ENCODE measurements around the gene MAP3K10. TPM values are rescaled to one million over a fixed set of nuclear protein-coding genes. Genes with fewer than 3 reads are reported as not detected.

Gene MAP3K10
- total RNA-seq, 1 experiment from 2014 or later, result 255 TPM

DNA sequence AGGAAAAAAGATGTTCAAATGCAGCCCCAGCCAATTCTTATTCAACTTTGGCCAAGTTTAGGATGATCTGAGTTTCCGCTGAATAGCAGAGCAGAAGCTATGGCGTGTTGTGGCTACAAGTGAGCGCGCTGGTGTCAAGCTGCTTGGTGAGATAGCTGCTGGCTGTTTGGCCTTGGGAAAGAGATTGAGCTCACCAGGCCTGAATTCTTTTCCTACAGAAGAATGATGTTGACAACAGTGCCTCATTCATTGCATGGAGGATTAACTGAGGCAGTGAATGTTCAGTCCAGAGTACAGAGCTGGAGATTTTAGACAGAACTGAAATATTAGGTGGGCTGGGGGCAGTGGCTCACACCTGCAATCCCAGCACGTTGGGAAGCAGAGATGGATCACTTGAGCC lies 31.5 kb upstream of the MAP3K10 start:
- CTCF ChIA-PET, result interaction anchor here (0.5 to 9.8 kb wide), 14 partner anchors 10 to 415 kb away, joined by 3 to 111 read pairs (median 6); partner anchors contain the start of genes MAP3K10 and TTC9B
- POLR2A ChIA-PET, result interaction anchor here (0.6 to 1.7 kb wide), 6 partner anchors 12 to 108 kb away, joined by 3 to 6 read pairs (median 4); no protein-coding TSS in a partner anchor
- ATAC-seq, result no peak
- in situ Hi-C loops (cut with HindIII; ENCODE audit: low pct_unique_long_range_greater_than_20kb, low sequenced_read_pairs), result no loop called here
- intact Hi-C loops (cut with micrococcal nuclease; ENCODE audit: unreplicated experiment), result no loop called here
- no peaks in the 10 kb centered on the region for H3K36me3 ChIP-seq (ENCODE audit: control insufficient read depth, insufficient read depth, low read length)
- BruUV-seq (replicated peaks), result no TSS peak
- no peak overlapping the region for H3K27ac ChIP-seq (ENCODE audit: low read length)
- no peak for TF ChIP-seq TCF7L2 (IDR thresholded peaks at IDR 0.05; ENCODE audit: low read depth, low read length)
- no peak for TF ChIP-seq POLR2AphosphoS5 (IDR thresholded peaks at IDR 0.05; ENCODE audit: low read depth, low read length)
- TF ChIP-seq, protein P1, sequence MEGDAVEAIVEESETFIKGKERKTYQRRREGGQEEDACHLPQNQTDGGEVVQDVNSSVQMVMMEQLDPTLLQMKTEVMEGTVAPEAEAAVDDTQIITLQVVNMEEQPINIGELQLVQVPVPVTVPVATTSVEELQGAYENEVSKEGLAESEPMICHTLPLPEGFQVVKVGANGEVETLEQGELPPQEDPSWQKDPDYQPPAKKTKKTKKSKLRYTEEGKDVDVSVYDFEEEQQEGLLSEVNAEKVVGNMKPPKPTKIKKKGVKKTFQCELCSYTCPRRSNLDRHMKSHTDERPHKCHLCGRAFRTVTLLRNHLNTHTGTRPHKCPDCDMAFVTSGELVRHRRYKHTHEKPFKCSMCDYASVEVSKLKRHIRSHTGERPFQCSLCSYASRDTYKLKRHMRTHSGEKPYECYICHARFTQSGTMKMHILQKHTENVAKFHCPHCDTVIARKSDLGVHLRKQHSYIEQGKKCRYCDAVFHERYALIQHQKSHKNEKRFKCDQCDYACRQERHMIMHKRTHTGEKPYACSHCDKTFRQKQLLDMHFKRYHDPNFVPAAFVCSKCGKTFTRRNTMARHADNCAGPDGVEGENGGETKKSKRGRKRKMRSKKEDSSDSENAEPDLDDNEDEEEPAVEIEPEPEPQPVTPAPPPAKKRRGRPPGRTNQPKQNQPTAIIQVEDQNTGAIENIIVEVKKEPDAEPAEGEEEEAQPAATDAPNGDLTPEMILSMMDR (IDR thresholded peaks at IDR 0.05), result no peak
- no peak for TF ChIP-seq SIN3A (IDR thresholded peaks at IDR 0.05; ENCODE audit: borderline replicate concordance, insufficient read depth, low read depth, low read length)
- TF ChIP-seq, protein P2, sequence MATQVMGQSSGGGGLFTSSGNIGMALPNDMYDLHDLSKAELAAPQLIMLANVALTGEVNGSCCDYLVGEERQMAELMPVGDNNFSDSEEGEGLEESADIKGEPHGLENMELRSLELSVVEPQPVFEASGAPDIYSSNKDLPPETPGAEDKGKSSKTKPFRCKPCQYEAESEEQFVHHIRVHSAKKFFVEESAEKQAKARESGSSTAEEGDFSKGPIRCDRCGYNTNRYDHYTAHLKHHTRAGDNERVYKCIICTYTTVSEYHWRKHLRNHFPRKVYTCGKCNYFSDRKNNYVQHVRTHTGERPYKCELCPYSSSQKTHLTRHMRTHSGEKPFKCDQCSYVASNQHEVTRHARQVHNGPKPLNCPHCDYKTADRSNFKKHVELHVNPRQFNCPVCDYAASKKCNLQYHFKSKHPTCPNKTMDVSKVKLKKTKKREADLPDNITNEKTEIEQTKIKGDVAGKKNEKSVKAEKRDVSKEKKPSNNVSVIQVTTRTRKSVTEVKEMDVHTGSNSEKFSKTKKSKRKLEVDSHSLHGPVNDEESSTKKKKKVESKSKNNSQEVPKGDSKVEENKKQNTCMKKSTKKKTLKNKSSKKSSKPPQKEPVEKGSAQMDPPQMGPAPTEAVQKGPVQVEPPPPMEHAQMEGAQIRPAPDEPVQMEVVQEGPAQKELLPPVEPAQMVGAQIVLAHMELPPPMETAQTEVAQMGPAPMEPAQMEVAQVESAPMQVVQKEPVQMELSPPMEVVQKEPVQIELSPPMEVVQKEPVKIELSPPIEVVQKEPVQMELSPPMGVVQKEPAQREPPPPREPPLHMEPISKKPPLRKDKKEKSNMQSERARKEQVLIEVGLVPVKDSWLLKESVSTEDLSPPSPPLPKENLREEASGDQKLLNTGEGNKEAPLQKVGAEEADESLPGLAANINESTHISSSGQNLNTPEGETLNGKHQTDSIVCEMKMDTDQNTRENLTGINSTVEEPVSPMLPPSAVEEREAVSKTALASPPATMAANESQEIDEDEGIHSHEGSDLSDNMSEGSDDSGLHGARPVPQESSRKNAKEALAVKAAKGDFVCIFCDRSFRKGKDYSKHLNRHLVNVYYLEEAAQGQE (IDR thresholded peaks at IDR 0.05; ENCODE audit: insufficient read depth in 1 of 2, low read depth in 2 of 2, low read length in 1 of 2), result no peak
- H3K9me3 ChIP-seq (ENCODE audit: control insufficient read depth, insufficient read depth, low read depth, low read length), result no peaks in the 10 kb centered on the region
- H3K27me3 ChIP-seq (ENCODE audit: control insufficient read depth, insufficient read depth, low read length), result no peaks in the 10 kb centered on the region
- no peak for DNase-seq (ENCODE audit: low read depth, low spot score)
- peaks cover 12% of the 10 kb centered on the region for H3K4me1 ChIP-seq (ENCODE audit: control insufficient read depth, insufficient read depth, low read length)
- no peak overlapping the region for H3K4me3 ChIP-seq (ENCODE audit: low read depth in 2 of 2, low read length in 2 of 2)

DNA sequence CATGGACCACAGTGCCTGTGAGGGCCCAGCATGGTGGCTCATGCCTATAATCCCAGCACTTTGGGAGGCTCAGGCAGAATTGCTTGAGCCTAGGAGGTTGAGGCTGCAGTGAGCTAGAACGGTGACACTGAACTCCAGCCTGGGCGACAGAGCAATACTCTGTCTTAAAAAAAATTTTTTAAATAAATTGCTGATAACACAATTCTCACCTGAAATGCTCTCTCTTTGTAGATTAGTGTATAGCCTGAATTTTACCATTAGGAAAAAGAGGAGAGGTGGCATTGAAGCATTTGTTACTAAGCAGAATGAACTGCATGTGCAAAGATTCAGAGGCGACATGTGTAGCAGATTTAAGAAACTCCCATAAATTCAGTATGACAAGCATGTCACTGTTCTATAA lies 29.1 kb upstream of the MAP3K10 start:
- intact Hi-C loops (cut with micrococcal nuclease; ENCODE audit: unreplicated experiment), result no loop called here
- no TSS peak for BruUV-seq (replicated peaks)
- no peak for TF ChIP-seq POLR2AphosphoS5 (IDR thresholded peaks at IDR 0.05; ENCODE audit: low read depth, low read length)
- TF ChIP-seq, protein P2 (IDR thresholded peaks at IDR 0.05; ENCODE audit: insufficient read depth in 1 of 2, low read depth in 2 of 2, low read length in 1 of 2), result no peak
- no peak for TF ChIP-seq SIN3A (IDR thresholded peaks at IDR 0.05; ENCODE audit: borderline replicate concordance, insufficient read depth, low read depth, low read length)
- TF ChIP-seq TCF7L2 (IDR thresholded peaks at IDR 0.05; ENCODE audit: low read depth, low read length), result no peak
- TF ChIP-seq, protein P1 (IDR thresholded peaks at IDR 0.05), result no peak

More for the DNA sequence above, 29.1 kb upstream of the MAP3K10 start:
- ChIA-PET CTCF (interaction anchor here (0.6 to 9.8 kb wide), 12 partner anchors 18 to 370 kb away, joined by 3 to 111 read pairs (median 4); partner anchors contain the start of genes MAP3K10, PSMC4 and TTC9B), POLR2A (interaction anchor here (0.5 to 1.1 kb wide), 6 partner anchors 13 to 820 kb away, joined by 3 to 7 read pairs (median 4); partner anchors contain the start of gene ZNF780A)
- in situ Hi-C loops (cut with HindIII; ENCODE audit: low pct_unique_long_range_greater_than_20kb, low sequenced_read_pairs), result no loop called here
- Histone ChIP-seq H3K27me3 (ENCODE audit: control insufficient read depth, insufficient read depth, low read length) (no peaks in the 10 kb centered on the region), H3K36me3 (ENCODE audit: control insufficient read depth, insufficient read depth, low read length) (no peaks in the 10 kb centered on the region), H3K4me3 (ENCODE audit: low read depth in 2 of 2, low read length in 2 of 2) (no peak overlapping the region), H3K27ac (ENCODE audit: low read length) (no peak overlapping the region), H3K4me1 (ENCODE audit: control insufficient read depth, insufficient read depth, low read length) (peaks cover 15% of the 10 kb centered on the region), H3K9me3 (ENCODE audit: control insufficient read depth, insufficient read depth, low read depth, low read length) (no peaks in the 10 kb centered on the region)
- no peak; the same call in 1 of the 2 replicates for ATAC-seq
- no peak for DNase-seq (ENCODE audit: low read depth, low spot score)

Measured in Panc1 (cell line).